HG03159 (cell line): ENCODE results near the gene ERC1.

Experiments used
- ATAC-seq: cut with Tn5 transposase; IDR thresholded peaks from one replicate; pipeline ENCODE4 v1.9.1; 2021; ENCODE audit warnings: mild to moderate bottlenecking, moderate library complexity; ENCODE audit not compliant: unreplicated experiment

ERC1 gene

DNA sequence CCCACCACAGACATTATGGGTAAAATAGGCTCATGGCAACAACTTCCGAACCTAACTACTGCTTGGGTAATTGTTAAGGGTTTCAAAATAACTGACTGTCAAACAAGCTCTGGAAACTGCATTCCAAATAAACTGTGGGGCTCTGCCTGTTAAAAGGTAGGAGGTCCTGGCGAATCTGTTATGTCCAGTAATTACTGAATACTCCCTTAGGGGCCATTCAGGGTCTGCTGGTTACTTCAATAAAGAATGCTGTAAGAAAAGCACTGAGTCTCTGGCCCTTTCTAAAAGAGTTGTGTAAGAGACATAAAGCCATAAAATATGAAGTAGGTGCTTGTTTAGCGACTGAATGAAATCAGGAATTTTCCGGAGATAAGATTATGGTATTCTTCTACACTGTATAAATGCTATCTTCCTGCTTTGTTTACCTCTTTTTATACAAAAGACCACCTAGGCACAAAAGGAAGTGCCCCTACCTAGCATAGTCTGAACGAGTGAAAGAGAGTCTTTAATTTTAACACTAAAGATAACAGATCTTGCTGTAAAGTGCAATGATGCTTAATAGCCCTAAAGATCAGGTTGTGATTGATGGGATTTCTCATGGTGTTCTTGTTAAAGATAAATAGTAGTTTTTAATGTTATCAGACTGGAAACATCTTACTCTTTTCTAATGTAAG, 475.6 kb downstream of the ERC1 start:
- ATAC-seq: no peak

DNA sequence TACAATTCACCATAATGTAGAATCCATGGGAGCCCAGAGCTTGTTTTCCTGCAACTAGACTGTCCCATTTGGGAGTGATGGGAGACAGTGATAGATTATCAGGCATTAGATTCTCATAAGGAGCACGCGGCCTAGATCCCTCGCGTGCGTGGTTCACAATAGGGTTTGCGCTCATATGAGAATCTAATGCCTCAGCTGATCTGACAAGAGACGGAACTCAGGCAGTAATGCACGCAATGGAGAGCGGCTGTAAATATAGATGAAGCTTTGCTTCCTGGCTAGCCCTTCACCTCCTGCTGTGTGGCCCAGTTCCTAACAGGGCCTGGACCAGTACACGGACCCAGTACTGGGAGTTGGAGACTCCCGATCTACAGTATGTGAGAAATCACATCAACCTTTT, 476.7 kb downstream of the ERC1 start:
- ATAC-seq: no peak

DNA sequence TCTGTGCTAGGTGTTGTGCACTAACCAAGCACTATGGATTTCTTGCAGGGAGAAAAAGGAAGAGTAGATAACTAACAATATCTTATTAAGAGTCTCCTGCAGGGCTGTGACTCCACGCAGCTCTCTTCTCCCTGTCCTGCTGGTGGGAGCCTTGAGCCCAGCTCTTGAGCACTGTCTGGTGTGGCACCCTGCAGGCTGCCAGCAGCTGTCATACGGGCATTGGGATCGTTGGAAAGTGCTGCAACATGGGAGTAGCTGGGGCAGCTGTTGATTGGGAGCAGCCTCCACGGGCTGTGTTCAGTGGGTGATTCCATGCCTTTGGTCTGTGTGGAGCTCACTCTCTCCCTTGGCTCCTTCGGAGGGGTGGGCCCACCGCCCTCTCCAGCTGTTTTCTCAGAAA, 478.0 kb downstream of the ERC1 start:
- ATAC-seq: no peak

DNA sequence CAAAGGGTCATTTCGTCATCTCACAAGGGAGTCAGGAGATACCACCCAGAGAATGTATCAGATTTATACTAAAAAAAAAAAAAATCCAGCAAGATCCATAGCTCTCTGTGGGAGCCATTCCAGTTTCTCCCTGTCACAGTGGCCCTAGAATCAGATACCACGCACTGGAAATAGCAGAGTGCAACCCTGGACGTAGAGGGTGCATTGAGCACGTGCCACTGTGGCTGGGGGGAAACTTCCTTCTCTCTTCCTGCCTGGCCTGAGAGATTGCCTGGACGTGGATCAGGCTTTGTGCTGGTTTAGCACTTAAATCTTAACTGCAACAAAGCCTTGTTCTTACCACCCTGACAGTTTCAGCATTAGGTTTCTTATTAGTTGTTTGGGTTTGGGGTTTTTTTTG, 479.0 kb downstream of the ERC1 start:
- ATAC-seq: no peak

DNA sequence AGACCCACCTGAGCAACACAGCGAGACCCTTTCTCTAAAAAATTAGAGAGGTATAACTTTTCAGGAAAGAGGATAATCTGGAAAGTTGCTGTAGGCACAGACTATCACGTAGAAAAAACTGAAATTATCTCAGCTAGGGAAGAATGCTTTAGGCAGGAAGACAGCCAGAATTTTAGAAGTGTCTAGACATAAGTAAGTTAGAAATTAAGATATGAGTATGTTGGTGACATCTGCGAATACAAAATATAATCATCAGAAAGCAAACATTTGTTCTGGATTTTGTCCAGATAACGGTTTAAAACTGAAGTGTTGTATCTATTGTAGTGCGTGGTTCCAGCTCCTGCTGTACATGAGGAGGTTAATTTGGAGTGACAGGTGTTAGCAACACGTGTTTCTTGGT, 480.2 kb downstream of the ERC1 start:
- ATAC-seq: no peak

DNA sequence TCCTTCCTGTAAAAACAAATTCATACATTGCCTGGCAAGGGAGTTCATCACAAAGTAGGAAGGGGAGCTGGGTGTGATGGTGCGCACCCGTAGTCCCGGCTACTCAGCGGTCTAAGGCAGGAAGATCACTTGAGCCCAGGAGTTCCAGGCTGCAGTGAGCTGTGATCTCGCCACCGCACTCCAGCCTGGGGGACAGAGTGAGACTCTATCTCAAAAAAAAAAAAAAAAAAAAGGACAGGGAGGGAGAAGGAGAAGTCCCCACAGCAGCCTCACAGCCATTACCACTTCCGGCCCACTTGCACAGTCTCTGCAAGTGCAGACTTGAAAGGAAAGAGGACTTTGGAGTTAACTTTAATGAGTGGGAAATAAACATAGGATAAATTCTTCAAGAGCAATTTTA, 482.4 kb downstream of the ERC1 start:
- no peak for ATAC-seq

DNA sequence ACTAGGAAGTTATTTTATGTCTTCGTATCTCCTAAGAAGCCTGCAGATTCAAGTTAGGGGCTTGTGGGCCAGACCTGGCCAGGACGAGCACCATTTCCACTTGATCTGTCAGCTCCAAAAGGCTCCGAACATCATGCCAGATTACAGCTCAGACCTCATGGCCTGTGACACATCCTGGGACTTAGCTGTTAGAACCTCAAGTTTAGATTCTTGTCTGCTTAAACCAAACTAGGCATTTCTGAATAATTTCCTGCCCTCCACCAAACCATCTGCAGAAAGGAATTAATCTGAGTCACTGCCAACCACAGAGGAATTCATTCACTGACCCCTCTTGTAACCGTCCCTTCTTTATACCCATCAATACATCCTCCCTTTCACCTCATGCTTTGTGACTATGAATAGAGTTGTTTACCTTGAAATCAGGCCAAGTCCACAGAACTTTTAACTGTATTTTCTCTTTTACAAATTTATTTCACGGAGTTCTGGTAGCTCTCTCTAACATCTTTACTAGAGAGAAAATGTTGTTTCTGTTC, 483.1 kb downstream of the ERC1 start:
- no peak for ATAC-seq

DNA sequence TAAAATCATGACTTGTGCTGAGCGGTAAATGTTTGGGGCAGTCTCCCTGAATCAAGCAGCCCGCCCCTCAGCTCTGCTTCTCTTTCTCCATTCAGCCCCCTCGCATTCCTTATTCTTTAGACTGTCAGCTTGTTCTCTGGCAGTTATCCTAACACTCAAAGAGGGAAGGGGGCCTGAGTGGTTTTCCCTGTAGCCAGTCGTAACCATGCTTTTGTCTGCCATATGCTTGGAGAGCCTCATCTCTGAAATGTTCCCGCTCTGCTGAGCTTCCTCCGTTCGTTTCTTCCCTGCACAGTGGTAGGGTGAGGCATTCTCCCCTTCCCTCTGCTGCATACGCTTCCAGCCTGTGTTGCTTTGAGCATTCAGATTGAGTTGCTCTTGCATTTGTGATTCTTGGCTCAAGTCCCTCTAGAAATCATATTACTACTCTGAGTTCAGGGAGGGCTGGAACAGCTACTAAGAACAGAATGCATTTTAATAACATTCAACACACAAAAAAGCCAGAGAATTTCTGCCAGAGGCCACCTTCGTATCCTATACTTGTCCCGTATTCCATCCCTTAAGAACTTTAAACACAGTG, 483.6 kb downstream of the ERC1 start:
- ATAC-seq: no peak

DNA sequence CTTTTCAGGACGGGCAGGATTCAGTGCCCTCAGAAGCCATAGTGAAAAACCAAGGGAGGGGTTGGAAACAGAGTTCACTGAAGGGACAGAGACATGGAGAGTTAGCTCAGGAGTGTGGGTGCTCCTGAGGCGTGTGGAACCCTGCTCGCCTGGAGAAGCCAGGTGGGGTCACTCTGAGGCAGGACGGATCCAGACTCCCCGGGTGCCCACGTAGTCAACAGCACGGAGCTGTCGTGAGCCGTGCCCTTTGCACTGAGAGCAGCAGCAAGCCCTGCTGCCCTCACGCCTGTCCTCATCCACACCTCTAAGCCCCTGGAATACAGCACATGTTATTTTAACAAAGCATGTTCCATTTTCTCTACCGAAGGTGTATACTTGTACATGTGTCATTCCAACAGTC, 488.6 kb downstream of the ERC1 start:
- ATAC-seq: no peak

DNA sequence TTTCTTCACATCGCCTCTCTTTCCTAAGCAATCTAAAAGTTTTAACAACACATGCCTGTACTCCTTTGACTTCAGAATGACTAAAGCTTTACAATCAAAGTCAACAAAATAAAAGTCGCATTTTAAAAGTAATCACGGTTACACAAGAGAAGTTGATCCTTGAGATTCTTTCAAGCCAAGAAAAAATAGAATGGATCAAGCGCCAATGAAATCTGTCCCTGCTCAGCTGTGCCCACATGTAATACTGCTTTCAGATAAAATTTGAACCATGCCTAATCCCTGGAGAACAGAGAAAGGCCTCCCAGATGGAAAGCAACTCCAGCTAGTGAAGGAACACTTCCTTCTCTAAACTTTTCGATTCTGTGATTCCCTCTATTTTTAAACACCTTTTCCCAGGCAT, 490.3 kb downstream of the ERC1 start:
- no peak for ATAC-seq

DNA sequence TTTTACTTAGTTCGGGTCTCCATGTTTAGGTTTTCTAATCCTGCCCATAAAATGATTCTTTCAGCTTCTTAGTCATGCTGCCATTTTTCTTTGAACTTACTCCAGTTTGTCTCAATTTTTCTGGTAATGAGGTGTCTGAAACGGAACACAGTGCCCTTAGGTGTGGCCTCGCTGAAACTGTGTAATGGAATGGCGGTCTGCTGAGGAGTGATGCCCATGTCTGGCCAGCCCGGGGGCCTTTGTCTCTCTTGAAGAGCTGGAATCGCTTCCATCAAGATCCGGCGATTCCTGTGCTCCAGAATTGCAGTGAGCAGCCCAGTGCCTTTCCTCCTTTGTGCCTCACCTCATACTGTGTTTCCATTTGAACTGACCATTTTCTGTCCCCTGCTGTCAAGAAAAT, 490.9 kb downstream of the ERC1 start:
- no peak for ATAC-seq

DNA sequence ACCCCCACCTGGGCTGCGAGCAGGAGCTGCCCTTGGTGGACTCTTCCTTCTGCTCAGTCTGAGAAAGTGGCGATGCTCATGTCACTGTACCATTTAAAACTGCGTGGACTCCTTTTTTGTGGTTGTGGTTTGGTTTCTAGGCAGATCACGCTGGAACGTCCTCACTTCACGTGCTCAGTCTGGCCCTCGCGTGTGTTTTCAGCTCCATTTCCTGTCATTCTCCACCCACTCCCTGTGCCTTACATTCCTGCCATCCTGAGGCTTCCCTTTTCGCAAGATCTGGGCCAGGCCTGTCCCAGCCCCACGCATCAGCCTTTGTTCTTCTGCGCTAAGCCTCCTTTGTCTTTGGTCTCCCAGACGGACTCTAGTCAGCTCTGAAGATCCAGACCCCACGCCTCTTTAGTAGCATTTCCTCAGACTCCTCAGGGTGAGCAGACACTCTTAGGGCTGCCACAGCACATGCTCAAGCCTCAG, 497.9 kb downstream of the ERC1 start:
- ATAC-seq: no peak

DNA sequence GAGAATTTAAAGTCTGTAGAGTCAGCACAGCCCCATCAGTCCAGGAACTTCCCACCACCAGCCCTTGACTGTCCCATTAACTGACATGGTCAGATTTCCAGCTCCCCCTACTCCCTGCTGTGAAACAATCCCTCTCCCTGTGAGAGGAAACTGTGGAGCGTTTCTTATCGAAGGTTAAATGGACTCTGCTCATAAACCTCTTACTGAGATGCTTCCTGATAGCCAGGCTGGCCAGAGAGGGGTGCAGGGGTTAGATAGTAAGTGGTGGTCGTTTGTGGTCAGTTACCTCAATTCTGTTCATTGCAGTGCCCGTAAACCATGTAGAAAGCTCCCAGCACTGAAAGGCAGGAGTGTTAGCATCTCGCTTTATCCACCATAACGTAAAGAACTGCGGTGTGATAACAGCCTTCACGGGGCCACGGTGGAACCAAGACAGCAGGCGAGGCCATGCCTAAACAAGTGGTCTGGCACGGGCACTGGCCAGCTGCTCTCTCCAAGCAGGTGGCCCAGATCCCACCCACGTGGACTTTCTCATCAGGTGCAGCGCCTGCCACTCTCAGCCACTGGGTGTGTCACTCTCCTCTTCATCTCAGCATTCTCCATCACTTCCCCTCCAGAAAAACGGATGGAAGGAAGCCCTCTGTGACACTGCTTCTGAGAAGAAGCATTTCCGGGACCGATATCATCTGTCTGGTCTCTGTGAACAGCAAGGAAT, 501.1 kb downstream of the ERC1 start:
- ATAC-seq: no peak

DNA sequence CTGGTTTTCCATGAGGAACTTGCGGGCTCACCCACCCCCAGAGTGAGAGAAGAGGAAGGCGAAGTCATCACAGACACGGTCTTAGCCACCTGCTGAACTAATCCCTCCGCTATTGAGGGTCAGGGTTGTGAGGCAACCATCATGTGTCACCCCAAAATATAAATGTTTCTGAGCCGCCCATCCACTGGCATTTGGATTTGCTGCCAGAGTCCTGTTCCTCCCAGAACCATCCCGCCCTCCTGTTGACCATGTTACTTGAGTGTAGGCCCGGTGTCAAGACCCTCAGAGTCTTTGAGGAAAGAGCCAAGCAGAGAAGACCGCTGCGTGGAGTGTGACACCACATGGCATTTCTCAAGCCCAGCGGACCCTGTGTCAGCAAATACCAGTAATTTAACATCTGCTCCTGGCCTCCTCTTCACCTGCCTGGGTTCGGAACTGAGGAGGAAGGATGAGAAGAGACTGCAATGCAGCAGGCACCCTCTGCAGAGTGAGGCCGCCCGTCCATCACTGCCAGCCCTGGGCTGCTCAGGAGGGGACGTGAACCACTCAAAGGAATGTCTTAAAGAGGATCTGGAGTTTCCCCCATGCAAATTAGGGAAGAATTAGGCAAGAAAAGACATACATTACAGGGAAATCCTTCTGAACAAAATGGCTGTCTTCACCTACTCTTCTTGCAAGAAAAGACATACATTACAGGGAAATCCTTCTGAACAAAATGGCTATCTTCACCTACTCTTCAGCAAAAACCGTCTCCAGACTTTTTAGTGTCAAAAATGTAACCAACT, 502.9 kb downstream of the ERC1 start:
- ATAC-seq: no peak

DNA sequence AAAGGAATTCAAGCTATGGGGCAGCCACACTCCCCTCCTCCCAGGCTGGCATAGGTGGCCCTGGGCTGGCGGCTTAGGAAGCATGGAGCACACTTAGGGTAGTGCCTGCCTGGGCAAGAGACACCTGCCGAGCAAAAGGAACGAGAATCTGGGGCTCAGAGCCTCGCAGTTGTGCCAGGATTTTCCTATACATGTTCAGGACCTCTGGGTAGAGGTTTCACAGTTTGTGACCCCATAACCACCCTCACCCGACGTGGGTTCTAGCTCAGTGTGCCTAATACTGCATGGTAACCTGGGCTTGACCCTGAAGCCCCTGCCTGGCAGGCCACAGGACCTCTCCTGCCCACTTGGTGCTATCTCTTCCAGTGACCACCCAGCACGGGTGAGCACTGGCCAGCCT, 503.8 kb downstream of the ERC1 start:
- ATAC-seq: no peak

DNA sequence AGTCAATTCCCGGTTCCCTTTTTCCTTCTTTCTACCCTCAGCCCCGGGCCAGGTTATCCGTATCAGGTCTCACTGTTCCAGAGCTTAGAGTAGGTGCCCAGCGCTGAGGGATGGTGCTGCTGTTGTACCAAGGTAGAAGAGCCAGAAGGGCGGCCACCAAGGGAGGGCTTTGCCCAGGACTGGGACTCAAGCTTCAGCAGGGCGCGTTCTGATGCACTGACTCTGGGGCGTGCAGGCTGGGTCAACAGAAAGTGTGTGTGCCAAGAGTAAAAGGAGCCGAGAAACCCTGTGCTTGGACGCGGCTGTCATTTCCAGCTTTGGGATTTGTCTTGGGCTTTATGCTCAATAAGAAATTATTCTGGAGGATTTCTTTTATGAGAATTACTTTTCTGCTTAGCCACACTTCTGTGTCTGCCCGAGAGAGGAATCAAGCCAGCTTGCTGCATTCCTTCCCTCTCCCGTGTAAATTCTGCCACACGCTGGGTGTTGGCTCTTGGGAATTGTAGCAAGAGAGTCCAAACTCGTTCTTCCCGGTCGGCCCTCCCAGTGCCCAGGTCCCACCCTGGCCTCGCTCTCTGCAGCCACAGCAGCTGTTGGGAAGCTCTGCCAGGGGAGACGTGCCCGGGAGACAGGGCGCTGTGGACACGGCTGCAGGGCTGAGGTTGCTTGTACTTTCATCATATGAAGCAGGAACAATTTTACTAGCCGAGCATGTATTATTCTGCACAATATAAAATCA, 505.3 kb downstream of the ERC1 start:
- ATAC-seq: no peak

DNA sequence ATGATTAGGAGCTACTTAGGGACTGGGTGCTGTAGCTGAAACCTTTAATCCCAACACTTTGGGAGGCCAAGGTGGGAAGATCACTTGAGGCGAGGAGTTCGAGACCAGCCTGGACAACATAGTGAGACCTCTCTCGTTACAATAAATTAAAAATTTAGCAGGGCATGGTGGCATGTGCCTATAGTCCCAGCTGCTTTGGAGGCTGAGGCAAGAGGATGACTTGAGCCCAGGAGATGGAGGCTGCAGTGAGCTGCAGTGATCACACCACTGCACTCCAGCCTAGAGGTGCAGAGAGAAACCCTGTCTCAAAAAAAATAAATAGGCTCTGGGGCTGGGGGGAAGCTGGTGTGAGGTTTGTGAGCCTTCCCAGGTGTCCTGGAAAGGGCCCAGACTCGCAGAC, 506.1 kb downstream of the ERC1 start:
- no peak for ATAC-seq

DNA sequence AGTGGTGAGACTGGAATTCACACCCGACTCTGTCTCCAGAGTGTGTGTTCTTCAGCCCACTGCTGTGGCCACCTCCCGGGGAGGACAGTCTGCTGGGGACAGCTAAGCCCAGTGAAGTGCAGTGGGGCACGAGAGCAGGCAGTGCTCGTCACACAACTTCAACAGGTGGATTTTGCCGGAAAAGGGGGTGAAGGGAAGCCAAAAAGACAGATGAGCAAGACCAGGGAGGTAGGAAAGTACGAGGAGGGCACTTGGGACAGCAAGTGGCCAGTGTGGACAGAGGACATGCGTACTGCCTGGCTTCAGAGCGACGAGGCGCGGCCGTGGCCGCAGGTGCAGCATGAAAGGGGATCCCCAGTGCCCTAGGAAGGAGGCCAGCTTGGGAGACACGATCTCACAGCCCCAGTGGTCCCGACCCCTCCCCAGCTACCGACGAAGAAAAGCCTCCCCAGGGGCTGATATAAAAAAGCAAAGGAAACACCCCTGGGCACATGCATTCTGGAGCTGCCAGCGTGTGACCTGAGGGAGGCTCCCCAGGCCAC, 507.2 kb downstream of the ERC1 start:
- ATAC-seq: no peak

DNA sequence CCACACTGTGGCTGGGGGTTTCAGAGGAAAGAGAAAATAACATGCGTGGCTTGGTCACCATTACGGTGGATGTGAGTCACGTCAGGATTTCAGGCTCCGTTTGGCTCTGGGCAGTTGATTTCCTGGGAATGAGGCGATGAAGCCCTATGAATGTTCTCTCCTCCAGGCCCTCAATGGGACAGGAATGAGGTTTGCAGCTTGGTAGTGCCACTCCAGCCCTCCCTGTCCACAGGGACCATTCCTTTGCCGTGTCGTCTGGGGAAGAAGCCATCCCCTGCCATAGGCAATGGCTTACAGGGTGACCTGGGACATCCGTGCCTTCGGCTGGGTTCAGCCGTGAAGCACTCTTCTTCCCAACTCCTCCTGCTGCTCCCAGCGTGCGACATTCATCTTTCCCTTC, 508.3 kb downstream of the ERC1 start:
- no peak for ATAC-seq

DNA sequence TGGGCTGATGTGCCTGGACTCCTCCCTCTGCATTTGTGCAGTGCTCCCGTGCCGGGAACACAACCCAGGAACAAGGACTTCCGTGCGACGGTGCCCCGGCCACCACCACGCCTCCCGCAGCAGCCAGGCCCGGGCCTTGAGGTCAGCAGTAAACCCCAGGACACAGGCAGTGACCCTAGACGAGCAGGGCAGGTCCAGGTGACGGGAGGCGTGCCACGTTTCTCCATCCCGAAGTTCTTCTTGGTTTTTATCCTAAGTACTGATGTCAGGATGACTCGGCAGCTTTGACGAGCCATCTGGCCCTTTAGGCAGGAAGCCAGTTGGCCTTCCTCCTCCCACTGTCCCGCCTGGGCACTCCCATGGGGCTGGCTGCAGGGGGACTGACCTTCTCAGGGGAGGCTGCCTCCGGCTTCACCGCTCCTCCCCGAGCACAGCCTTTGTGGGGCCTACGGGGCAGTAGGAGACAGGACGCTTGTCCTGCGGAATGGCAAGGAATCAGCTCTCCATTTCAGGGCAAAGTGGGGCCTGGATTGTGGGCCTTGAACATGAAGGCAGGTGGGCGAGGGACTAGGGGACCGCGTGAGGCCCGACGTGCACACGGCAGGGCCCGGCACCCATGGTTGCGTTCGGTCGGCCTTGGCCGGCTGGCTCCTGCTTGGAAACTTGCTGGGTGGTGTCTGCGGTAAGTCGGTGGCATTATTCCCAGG, 509.2 kb downstream of the ERC1 start:
- no peak for ATAC-seq
